Lower leg skin (tissue), 3 donors: ENCODE results near the gene LFNG.

Experiments
- POLR2A ChIP-seq, 2 donors: fragments of 450-650 bp; IDR thresholded peaks; one replicate each; pipeline ENCODE4 v1.6.1; 2016 to 2017; ENCODE audit warnings: antibody characterized with exemption in 2 of 2, mild to moderate bottlenecking in 1 of 2, moderate library complexity in 1 of 2
- TF ChIP-seq, protein P1 (sequence below), 3 donors: fragments of 450-650 bp; IDR thresholded peaks; one replicate each; pipeline ENCODE4 v1.5.1; 2016; ENCODE audit warnings: antibody characterized with exemption in 3 of 3, mild to moderate bottlenecking in 3 of 3, moderate library complexity in 2 of 3

- TF ChIP-seq POLR2A (IDR thresholded peaks at IDR 0.05) = no peak
- TF ChIP-seq, protein P1, sequence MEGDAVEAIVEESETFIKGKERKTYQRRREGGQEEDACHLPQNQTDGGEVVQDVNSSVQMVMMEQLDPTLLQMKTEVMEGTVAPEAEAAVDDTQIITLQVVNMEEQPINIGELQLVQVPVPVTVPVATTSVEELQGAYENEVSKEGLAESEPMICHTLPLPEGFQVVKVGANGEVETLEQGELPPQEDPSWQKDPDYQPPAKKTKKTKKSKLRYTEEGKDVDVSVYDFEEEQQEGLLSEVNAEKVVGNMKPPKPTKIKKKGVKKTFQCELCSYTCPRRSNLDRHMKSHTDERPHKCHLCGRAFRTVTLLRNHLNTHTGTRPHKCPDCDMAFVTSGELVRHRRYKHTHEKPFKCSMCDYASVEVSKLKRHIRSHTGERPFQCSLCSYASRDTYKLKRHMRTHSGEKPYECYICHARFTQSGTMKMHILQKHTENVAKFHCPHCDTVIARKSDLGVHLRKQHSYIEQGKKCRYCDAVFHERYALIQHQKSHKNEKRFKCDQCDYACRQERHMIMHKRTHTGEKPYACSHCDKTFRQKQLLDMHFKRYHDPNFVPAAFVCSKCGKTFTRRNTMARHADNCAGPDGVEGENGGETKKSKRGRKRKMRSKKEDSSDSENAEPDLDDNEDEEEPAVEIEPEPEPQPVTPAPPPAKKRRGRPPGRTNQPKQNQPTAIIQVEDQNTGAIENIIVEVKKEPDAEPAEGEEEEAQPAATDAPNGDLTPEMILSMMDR (IDR thresholded peaks at IDR 0.05) = no peak
Observed at GRCh38 chr7:2575046-2575732, 55.6 kb downstream of the LFNG start.
